Measurements from ENCODE around the gene ZNF646. TPM values are rescaled to one million over a fixed set of nuclear protein-coding genes. Genes with fewer than 3 reads are reported as not detected.

Gene ZNF646
- total RNA-seq: 6.6 and 22.4 TPM in 2 replicates

GRCh38 chr16:31073970-31074813 is at the start of gene ZNF646, which contains the start of gene ZNF668:
ZNF646 (plus strand) TSS chr16:31074422; CDS start chr16:31076325, 1,903 bp downstream.
ZNF668 (minus strand) TSS chr16:31074240; CDS start chr16:31064459, 9,781 bp downstream.
- peak; percentile 98 for DNase-seq (ENCODE audit: low read depth)

DNA sequence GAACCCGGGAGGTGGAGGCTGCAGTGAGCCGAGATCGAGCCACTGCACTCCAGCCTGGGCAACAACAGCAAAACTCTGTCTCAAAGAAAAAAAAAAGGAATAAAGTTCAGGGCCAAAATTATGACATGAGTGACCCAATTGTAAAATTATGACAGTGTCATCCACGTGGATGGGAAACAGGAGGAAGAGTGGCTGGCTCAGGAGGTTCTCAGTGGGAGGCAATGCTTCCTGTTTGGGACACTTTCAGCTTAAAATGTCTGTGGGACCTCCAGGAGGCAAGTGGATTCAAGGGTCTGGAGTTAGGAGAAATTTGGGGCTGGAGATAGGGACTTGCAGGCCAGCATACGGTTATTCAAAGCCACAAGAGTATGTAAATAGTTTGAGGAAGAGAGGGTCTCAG is 48.9 kb upstream of the ZNF646 start:
- no peak for DNase-seq (ENCODE audit: low read depth)

DNA sequence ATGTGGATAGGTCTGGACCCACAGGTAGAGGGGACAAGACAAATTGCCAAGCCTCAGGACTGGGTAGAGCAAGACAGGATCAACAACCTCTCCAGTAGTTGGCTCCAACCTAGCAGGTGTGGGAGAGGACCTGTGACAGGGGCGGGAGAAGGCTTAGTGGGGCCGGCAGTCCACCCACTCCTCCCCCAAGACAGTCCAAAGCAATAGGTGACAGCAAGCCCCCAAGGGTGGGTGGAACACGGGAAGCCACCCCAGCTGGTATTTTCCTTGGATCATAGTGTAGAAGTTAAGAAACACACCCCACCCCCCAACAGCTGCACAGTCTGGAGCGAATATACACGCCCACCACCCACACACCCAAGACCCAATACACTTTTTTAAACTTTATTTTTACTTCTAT is 45.0 kb upstream of the ZNF646 start:
- no peak for DNase-seq (ENCODE audit: low read depth)

GRCh38 chr16:31031276-31031675 is 42.9 kb upstream of the ZNF646 start:
- DNase-seq (ENCODE audit: low read depth): no peak

- DNase-seq (ENCODE audit: low read depth): peak; percentile 92
Measured at GRCh38 chr16:31032736-31033708, 41.2 kb upstream of the ZNF646 start, which contains the start of gene STX4. STX4 (plus strand) TSS chr16:31033558; CDS start chr16:31033806, 248 bp downstream.

GRCh38 chr16:31033709-31034492 is 40.3 kb upstream of the ZNF646 start:
- DNase-seq (ENCODE audit: low read depth): peak; percentile 70

DNA sequence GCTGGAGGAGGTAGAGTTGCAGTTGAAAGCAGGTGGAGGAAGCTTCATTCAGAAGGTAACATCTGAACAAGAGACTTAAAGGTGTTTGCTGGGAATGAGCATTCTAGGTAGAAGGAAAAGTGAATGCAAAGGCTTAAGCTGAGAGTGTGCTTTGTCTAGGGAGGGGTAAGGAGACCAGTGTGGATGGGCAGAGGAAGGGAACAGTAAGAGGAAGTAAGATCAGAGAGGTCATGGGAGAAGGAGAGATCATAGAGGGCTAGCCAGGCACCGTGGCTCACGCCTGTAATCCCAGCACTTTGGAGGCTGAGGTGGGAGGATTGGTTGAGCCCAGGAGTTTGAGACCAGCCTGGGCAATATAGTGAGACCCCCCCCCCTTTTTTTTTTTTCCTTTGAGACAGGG is 37.5 kb upstream of the ZNF646 start:
- DNase-seq (ENCODE audit: low read depth): no peak

- DNase-seq (ENCODE audit: low read depth): no peak
Measured at GRCh38 chr16:31038993-31039392, 35.2 kb upstream of the ZNF646 start.

DNA sequence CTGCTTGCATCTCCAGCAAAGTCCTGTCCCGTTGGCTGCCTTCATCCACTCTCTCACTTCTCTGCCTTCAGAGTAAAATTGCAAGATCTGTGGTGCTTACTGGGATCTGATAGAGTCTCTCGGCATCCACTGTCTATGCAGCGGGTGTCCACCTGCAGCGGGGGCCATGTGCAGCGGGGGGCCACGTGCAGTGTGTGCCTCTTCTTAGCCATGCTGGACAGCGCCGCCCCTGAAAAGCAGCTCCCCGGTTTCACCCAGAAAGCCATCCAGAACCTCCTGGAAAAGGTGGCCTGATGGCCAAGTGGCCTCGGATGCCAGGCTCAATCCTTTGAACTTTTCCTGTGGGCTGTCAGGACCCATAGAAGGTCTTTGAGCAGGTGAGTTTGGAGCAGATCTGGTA is 31.4 kb upstream of the ZNF646 start:
- no peak for DNase-seq (ENCODE audit: low read depth)

DNA sequence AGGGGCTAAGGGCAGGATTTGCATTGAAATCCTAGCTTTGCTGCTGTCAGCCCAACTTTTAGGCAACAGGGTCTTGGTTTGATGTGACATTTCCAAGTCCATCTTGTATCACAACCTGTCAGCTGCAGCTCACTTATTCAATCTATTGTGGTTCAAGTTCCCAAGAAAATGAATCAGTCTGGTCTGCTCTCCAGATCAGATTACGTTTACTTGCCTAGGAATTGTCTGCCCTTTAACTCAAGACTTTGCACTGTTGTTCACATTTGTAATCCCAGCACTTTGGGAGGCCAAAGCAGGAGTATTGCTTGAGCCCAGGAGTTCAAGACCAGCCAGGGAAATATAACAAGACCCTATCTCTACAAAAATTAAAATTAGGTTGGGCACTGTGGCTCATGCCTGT is 30.9 kb upstream of the ZNF646 start:
- no peak for DNase-seq (ENCODE audit: low read depth)

DNA sequence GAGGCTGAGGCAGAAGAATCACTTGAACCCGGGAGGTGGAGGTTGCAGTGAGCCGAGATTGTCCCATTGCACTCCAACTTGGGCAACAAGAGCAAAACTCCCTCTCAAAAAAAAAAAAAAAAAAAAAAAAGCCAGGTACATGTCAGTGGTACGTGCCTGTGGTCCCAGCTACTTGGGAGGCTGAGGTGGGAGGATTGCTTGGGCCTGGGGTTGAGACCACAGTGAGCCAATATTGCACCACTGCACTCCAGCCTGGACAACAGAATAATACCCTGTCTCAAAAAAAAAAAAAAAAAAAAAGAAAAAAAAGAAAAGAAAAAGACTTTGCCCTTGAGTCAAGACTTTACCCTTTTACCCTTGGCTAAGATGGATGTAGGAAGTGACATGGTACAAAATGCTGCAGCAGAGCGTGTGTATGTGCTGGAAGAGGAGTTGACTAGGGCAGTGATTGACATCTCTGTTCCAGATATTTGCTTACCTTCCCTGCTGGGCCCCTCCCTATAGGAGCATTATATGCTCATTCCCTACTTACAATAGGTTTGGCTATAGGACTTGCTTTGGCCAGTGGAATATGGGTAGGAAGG is 30.2 kb upstream of the ZNF646 start:
- no peak for DNase-seq (ENCODE audit: low read depth)

GRCh38 chr16:31050280-31051030 is 23.8 kb upstream of the ZNF646 start:
- no peak for DNase-seq (ENCODE audit: low read depth)

DNA sequence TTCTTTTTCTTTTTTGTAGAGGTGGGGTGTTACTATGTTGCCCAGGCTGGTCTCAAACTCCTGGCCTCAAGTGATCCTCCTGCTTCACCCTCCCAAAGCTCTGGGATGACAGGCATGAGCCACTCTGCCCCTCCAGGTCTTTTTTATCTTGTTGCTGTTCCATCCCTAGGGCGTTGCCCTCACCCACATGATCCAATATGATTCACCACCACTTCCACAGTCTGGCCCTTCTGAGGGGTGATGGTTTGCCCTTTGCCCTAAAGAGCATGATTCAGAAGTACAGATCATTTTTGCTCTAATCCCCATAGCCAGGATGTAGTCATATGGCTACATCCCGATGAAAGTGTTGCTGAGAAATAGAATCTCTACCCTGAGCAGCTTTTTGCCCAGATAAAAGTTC is 22.1 kb upstream of the ZNF646 start:
- peak; percentile 91 for DNase-seq (ENCODE audit: low read depth)

DNA sequence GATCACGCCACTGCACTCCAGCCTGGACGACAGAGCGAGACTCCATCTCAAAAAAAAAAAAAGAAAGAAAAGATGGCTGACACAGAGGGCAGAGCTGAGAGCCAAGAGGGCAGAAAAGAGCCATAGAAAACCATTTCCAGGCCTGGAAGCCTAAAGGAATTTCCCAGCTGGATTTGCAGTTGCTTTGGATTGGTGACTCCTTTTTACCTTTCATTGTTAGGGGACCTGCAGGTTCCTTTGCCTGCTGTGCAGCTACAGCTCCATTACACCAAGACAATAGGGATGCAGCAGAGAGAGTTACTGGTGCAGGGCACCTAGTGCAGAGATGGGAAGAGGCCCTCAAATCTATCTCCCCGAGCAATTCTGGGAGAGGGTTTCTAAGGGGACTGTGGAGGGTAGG is 18.6 kb upstream of the ZNF646 start:
- DNase-seq (ENCODE audit: low read depth): no peak

GRCh38 chr16:31061126-31061812 is 13.0 kb upstream of the ZNF646 start:
- DNase-seq (ENCODE audit: low read depth): no peak

GRCh38 chr16:31061813-31062440 is 12.3 kb upstream of the ZNF646 start:
- no peak for DNase-seq (ENCODE audit: low read depth)

DNA sequence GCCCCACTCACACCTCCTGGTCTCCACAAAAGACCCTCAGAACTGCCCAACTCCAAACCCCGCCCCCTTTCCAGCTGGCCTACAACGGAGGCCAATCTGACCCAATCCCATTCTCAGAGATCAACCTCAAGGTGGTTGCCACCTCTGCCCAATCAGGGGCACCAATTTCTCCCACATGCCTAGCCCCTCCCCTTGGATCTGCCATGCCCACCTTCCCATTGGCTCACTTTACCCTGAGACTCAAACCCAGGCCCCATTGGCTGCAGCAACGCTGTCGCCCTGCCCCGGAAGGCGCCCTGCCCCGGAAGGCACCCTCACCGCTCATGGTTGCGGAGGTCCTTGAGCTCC is 10.8 kb upstream of the ZNF646 start:
- DNase-seq (ENCODE audit: low read depth): no peak

- DNase-seq (ENCODE audit: low read depth): no peak
Measured at GRCh38 chr16:31063843-31064611, 10.2 kb upstream of the ZNF646 start.
